ENCODE data around the gene VAV2.

DNA sequence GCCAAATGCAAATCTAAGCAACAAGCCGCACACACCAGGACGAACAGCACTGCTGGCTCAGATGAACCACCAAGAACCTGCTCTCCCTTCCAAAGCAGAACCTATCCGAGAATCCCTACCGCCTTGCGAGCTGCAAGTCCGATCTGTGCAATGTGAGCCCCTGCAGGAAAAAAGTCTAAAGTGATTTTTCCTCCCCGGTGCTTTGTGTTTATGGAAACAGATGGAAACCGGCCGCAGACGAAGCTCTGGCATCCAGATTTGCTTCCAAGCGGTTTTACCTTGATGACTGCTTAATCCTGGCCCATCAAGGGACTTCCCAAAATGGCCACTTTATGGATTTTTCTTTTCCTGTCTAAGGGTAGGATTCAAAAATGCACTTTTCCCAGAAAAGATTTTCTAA lies 112.5 kb downstream of the VAV2 start:
- TF ChIP-seq, protein P1, sequence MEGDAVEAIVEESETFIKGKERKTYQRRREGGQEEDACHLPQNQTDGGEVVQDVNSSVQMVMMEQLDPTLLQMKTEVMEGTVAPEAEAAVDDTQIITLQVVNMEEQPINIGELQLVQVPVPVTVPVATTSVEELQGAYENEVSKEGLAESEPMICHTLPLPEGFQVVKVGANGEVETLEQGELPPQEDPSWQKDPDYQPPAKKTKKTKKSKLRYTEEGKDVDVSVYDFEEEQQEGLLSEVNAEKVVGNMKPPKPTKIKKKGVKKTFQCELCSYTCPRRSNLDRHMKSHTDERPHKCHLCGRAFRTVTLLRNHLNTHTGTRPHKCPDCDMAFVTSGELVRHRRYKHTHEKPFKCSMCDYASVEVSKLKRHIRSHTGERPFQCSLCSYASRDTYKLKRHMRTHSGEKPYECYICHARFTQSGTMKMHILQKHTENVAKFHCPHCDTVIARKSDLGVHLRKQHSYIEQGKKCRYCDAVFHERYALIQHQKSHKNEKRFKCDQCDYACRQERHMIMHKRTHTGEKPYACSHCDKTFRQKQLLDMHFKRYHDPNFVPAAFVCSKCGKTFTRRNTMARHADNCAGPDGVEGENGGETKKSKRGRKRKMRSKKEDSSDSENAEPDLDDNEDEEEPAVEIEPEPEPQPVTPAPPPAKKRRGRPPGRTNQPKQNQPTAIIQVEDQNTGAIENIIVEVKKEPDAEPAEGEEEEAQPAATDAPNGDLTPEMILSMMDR (IDR thresholded peaks at IDR 0.05), result no peak
- no peak for TF ChIP-seq POLR2A (IDR thresholded peaks at IDR 0.05)

Data from adrenal gland (tissue), 5 donors.